GM21737 (cell line): Measurements from ENCODE around the gene BTBD9.

Experiments
- ATAC-seq: cut with Tn5 transposase; IDR thresholded peaks from one replicate; pipeline ENCODE4 v1.9.1; 2021; ENCODE audit warnings: mild to moderate bottlenecking, moderate library complexity; ENCODE audit not compliant: unreplicated experiment

BTBD9 gene

GRCh38 chr6:38639498-38640215 is at the start of gene BTBD9:
BTBD9 (minus strand) TSS chr6:38639929.
- peak; percentile 82 for ATAC-seq

DNA sequence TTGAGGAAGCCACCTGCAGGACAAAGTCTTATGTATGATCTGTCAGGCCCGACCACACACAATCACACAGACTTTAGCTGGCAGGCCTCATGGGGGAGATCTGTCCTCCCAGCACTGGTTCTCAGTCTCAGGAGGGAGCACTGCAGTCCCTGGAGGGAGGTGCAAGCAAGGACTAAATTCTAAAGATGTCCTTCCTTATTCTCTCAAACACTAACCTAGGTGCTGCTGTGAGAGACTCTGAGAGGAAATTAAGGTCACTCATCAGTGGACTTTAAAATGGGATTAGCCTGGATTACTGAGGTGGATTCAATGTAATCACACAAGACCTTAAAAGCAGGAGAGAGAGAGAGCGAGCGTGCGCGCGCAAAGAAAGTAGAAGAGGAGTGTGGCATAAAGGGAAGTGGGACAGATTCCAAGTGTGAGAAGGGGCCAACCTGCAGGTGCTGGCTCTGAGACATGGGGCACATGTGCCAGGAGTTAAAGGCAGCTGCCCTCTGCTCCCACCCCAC is 48.9 kb upstream of the BTBD9 start:
- ATAC-seq, result no peak

- ATAC-seq, result no peak
These were observed 47.8 kb upstream of the BTBD9 start for GRCh38 chr6:38687549-38687948.

DNA sequence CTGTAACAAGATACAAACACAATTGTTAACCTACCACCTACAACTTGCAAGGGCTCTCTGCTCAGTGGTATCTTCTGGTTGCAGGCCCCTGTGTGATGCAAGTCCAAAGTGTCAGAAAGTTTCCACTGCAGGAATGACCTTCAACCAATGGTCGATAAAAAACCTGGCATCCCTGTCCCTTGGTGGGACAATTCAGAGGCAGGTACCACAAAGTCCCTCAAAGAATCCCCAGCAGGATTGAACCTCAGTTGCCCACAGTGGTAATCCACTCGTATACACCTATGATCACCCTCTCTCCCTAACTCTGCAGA is 47.3 kb upstream of the BTBD9 start:
- no peak for ATAC-seq

- no peak for ATAC-seq
These were observed 46.7 kb upstream of the BTBD9 start for GRCh38 chr6:38686270-38687042.

- ATAC-seq, result no peak
These were observed 45.2 kb upstream of the BTBD9 start for GRCh38 chr6:38684904-38685303.

DNA sequence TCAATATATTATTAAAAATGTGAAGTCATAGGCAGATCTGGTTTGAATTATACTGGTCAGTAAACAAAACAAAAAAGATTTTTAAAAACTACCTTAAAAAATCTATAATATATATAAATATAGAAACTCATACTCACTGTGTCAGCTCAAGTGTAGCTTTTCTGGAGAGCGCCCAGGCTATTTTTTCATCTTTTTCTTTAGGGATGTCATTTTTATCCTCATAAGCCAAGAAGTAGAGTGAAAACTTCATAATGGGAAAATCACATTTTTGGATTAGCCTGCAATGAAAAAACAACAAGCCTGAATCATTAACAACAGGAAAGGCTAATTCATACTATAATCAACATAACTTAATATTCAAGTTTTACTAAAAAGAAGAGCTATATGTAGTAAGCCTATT is 44.5 kb upstream of the BTBD9 start:
- no peak for ATAC-seq

- ATAC-seq, result no peak
These were observed 42.1 kb upstream of the BTBD9 start for GRCh38 chr6:38681850-38682249.

GRCh38 chr6:38679668-38680067 is 39.9 kb upstream of the BTBD9 start:
- no peak for ATAC-seq

GRCh38 chr6:38678178-38678760 is 38.5 kb upstream of the BTBD9 start:
- no peak for ATAC-seq

GRCh38 chr6:38676974-38677544 is 37.3 kb upstream of the BTBD9 start:
- no peak for ATAC-seq

GRCh38 chr6:38676236-38676973 is 36.7 kb upstream of the BTBD9 start:
- no peak for ATAC-seq

DNA sequence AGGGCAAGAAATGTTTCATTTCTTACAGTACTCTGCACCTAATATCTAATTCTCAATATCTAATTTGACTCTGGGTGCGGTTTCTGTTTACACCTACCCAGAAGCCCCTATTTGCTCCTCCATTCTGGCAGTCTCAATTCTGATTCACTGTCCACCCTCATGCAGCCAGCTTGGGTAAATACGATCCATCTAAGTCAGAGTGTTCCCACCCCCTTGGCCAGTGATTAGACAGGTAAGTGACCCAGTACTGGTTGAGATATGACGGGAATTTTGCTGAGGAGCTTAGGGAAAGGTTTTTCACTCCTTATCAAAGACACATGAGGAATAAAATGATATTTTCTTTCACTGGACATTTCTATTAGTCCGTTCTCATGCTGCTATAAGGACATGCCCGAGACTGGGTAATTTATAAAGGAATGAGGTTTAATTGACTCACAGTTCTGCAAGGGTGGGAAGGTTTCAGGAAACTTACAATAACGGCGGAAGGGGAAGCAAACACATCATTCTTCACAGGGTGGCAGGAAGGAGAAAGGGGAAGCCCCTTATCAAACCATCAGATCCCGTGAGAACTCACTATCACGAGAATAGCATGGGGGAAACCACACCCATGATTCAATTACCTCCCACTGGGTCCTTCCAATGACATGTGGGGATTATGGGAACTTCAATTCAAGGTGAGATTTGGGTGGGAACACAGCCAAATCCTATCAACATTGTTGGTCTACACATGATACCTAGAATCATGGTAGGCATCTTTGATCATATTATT is 33.9 kb upstream of the BTBD9 start:
- no peak for ATAC-seq

DNA sequence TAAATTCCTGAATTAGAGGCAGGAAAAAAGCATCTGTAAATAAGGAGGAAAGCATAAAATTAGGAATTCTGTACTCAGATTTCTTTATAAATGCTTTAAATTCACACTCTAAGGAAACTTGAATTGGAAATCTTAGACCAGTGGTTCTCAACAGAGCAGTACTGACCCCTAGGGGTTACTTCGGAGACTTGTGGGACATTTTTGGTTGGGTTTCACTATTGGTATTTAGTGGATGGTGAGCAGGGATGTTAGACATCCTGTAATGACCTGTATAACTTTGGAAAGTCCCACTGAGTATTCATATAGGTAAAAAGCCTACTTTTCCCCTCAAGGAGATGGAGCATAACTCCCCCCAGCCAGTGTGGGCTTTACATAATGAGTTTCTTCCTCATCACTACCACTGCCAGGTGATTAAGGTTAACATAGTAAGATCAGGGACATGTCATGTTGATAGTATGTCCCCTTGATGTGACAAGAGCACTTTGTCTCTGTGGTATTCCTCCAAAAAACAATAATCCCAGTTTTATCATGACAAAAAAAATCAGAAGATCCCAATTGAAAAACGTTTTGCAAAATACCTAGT is 32.2 kb upstream of the BTBD9 start:
- peak; percentile 77 for ATAC-seq

DNA sequence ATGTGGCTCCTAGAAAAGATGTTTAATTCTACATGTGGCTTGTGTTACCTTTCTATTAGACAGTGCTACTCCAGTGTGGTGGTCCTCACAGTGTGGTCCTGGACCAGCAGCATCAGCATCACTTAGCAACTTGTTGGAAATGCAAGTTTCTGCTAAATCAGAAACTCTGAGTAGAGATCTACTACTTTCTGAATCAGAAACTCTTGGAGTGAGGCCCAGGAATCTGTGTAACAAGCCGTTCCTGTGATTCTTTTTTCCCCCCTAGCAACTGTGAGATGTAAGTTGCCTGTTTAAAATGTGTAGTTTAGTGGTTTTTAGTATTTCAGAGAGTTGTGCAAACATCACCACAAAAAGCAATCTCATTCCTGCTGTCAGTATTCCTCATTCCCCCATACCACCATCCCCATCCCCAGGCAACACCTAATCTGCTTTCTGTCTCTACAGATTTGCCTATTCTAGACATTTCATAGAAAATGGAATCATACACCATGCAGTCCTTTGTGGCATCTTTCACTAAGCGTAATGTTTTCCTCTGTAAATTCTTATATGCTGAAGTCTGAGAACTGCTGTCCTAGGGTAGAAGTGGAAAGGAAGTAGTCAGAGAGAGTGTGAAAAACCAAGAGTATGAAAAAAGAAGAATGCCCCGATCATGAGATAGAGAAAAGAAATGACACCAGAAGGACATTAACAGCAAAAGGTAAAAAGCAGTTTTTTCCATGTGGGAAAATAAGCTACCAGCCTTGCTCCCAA is 18.9 kb upstream of the BTBD9 start:
- ATAC-seq, result no peak

DNA sequence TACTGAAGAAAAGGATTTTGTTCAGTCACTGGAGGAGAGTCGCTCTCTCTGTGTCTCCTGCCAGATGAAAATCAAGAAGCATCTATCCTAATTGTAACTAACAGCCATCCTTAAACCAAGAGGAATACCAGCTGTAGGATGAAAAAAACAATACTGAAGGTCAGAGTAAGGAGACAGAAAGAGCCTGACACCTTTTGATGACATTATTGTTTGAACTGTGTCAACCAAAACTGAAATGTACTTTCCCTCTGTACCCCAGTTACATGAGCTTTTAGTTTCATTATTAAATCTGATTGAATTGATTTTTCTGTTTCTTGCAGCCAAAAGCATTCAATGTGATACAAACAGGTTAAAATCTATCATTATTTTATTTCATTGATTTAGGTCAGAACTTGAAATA is 17.2 kb upstream of the BTBD9 start:
- no peak for ATAC-seq

GRCh38 chr6:38654263-38654662 is 14.5 kb upstream of the BTBD9 start:
- ATAC-seq, result no peak

GRCh38 chr6:38651121-38651784 is 11.5 kb upstream of the BTBD9 start:
- ATAC-seq, result no peak
